Measurements from ENCODE around the gene CFAP157. TPM values are rescaled to one million over a fixed set of nuclear protein-coding genes. Genes with fewer than 3 reads are reported as not detected.

CFAP157 gene
- total RNA-seq, 1 donor from 2014 or later = 1.3 TPM

GRCh38 chr9:127698985-127699670 is 7.7 kb upstream of the CFAP157 start:
- Mint-ChIP-seq H3K4me1 (ENCODE audit: low read depth) (peaks cover 11% of the 10 kb centered on the region), H3K27ac (peak overlapping the region; percentile 73), H3K9me3 (ENCODE audit: low read depth) (no peaks in the 10 kb centered on the region), H3K36me3 (ENCODE audit: insufficient read depth) (no peaks in the 10 kb centered on the region), H3K4me3 (ENCODE audit: low read depth) (peak overlapping the region; percentile 71), H3K27me3 (no peaks in the 10 kb centered on the region)
- peak; percentile 22 for TF ChIP-seq CTCF (IDR thresholded peaks at IDR 0.05; ENCODE audit: unreplicated experiment)
- DNase-seq (ENCODE audit: low spot score, unreplicated experiment) = peak; percentile 75

GRCh38 chr9:127700140-127700539 is 6.6 kb upstream of the CFAP157 start:
- Mint-ChIP-seq H3K4me3 (ENCODE audit: low read depth) (no peak overlapping the region), H3K9me3 (ENCODE audit: low read depth) (no peaks in the 10 kb centered on the region), H3K36me3 (ENCODE audit: insufficient read depth) (no peaks in the 10 kb centered on the region), H3K27me3 (peaks cover 3% of the 10 kb centered on the region), H3K4me1 (ENCODE audit: low read depth) (peaks cover 11% of the 10 kb centered on the region), H3K27ac (peak overlapping the region; percentile 91)
- DNase-seq (ENCODE audit: low spot score, unreplicated experiment) = no peak
- TF ChIP-seq CTCF (IDR thresholded peaks at IDR 0.05; ENCODE audit: unreplicated experiment) = no peak

GRCh38 chr9:127700594-127701255 is 6.1 kb upstream of the CFAP157 start:
- H3K4me1 Mint-ChIP-seq (ENCODE audit: low read depth) = peaks cover 8% of the 10 kb centered on the region
- no peak overlapping the region for H3K4me3 Mint-ChIP-seq (ENCODE audit: low read depth)

GRCh38 chr9:127703289-127703946 is 3.4 kb upstream of the CFAP157 start:
- Mint-ChIP-seq H3K27ac (no peak overlapping the region), H3K27me3 (peaks cover 3% of the 10 kb centered on the region), H3K9me3 (ENCODE audit: low read depth) (no peaks in the 10 kb centered on the region), H3K36me3 (ENCODE audit: insufficient read depth) (no peaks in the 10 kb centered on the region), H3K4me1 (ENCODE audit: low read depth) (peaks cover 9% of the 10 kb centered on the region), H3K4me3 (ENCODE audit: low read depth) (no peak overlapping the region)
- no peak for DNase-seq (ENCODE audit: low spot score, unreplicated experiment)
- no peak for TF ChIP-seq CTCF (IDR thresholded peaks at IDR 0.05; ENCODE audit: unreplicated experiment)

More at GRCh38 chr9:127700594-127701255, 6.1 kb upstream of the CFAP157 start:
- Mint-ChIP-seq H3K27ac (peak overlapping the region; percentile 91), H3K27me3 (peaks cover 3% of the 10 kb centered on the region), H3K9me3 (ENCODE audit: low read depth) (no peaks in the 10 kb centered on the region), H3K36me3 (ENCODE audit: insufficient read depth) (no peaks in the 10 kb centered on the region)
- DNase-seq (ENCODE audit: low spot score, unreplicated experiment) = no peak
- no peak for TF ChIP-seq CTCF (IDR thresholded peaks at IDR 0.05; ENCODE audit: unreplicated experiment)

GRCh38 chr9:127705577-127706379 is 1.0 kb upstream of the CFAP157 start:
- no peak for TF ChIP-seq CTCF (IDR thresholded peaks at IDR 0.05; ENCODE audit: unreplicated experiment)
- no peaks in the 10 kb centered on the region for H3K9me3 Mint-ChIP-seq (ENCODE audit: low read depth)
- peaks cover 3% of the 10 kb centered on the region for H3K27me3 Mint-ChIP-seq
- DNase-seq (ENCODE audit: low spot score, unreplicated experiment) = no peak
- H3K36me3 Mint-ChIP-seq (ENCODE audit: insufficient read depth) = no peaks in the 10 kb centered on the region
- H3K4me3 Mint-ChIP-seq (ENCODE audit: low read depth) = no peak overlapping the region
- H3K4me1 Mint-ChIP-seq (ENCODE audit: low read depth) = peaks cover 4% of the 10 kb centered on the region
- no peak overlapping the region for H3K27ac Mint-ChIP-seq

Measured in progenitor cell of endocrine pancreas (in vitro differentiated cells).